Panc1 (cell line): ENCODE results near the gene TMA7. TPM values are rescaled to one million over a fixed set of nuclear protein-coding genes. Genes with fewer than 3 reads are reported as not detected.

Experiments
- ATAC-seq: fragments of 200-7000 bp; cut with Tn5 transposase; 2 replicates; pipeline ENCODE4 v1.9.1; 2020; ENCODE audit warnings: mild to moderate bottlenecking, moderate library complexity
- BruUV-seq: library from RNA; stranded (reverse); fragments of 400-500 nt; replicated peaks from 2 replicates; lab custom pipeline; 2021; lab: Mats Ljungman, UMichigan
- CTCF ChIA-PET: fragments of 300-600 bp; sonication (Branson Sonifier 250); formaldehyde crosslinking; loops from one replicate; lab custom pipeline; 2022; ENCODE audit warnings: antibody characterized with exemption; lab: Charles Lee
- POLR2A ChIA-PET: fragments of 300-600 bp; sonication (Branson Sonifier 250); formaldehyde crosslinking; loops from one replicate; lab custom pipeline; 2022; ENCODE audit warnings: antibody characterized with exemption; lab: Charles Lee
- DNase-seq: peaks from one replicate; pipeline ENCODE4 v3.0.0-alpha.2; 2010; ENCODE audit warnings: low read depth, low spot score
- H3K27ac ChIP-seq: 2 replicates; pipeline ENCODE4 v1.5.1; 2011; ENCODE audit warnings: mild to moderate bottlenecking, low read length, inconsistent platforms
- H3K27me3 ChIP-seq: fragments of 200-500 bp; sonication (Bioruptor generic); 2 replicates; pipeline ENCODE4 v1.6.0; 2014; ENCODE audit warnings: low read length, inconsistent platforms; ENCODE audit not compliant: control insufficient read depth, insufficient read depth
- H3K36me3 ChIP-seq: fragments of 200-500 bp; sonication (Bioruptor generic); 2 replicates; pipeline ENCODE4 v1.5.1; 2014; ENCODE audit warnings: inconsistent platforms, mild to moderate bottlenecking, low read length, moderate library complexity; ENCODE audit not compliant: control insufficient read depth, insufficient read depth
- H3K4me1 ChIP-seq: 2 replicates; pipeline ENCODE4 v1.5.1; 2011; ENCODE audit warnings: inconsistent platforms, mild to moderate bottlenecking, low read length, moderate library complexity; ENCODE audit not compliant: control insufficient read depth, insufficient read depth
- H3K4me3 ChIP-seq, 2 experiments: 2 replicates each; pipeline ENCODE4 v1.5.1; 2011 to 2012; ENCODE audit warnings: low read depth in 2 of 2, low read length in 2 of 2, mild to moderate bottlenecking in 2 of 2, inconsistent platforms in 1 of 2, moderate library complexity in 1 of 2
- H3K9me3 ChIP-seq: fragments of 200-500 bp; sonication (Bioruptor generic); 2 replicates; pipeline ENCODE4 v1.5.1; 2014; ENCODE audit warnings: low read depth, mild to moderate bottlenecking, inconsistent platforms, low read length, moderate library complexity; ENCODE audit not compliant: control insufficient read depth, insufficient read depth
- CTCF ChIP-seq: fragments of 450-650 bp; IDR thresholded peaks from 2 replicates; pipeline ENCODE4 v1.5.1; 2017; ENCODE audit warnings: mild to moderate bottlenecking
- POLR2AphosphoS5 ChIP-seq: IDR thresholded peaks from 2 replicates; pipeline ENCODE4 v1.6.1; 2012; ENCODE audit warnings: mild to moderate bottlenecking, low read depth, low read length, moderate library complexity
- SIN3A ChIP-seq: IDR thresholded peaks from 2 replicates; pipeline ENCODE4 v1.6.1; 2012; ENCODE audit warnings: low read depth, mild to moderate bottlenecking, low read length, moderate library complexity, borderline replicate concordance; ENCODE audit not compliant: insufficient read depth
- TCF7L2 ChIP-seq: IDR thresholded peaks from 2 replicates; pipeline ENCODE4 v1.6.1; 2011; ENCODE audit warnings: mild to moderate bottlenecking, low read depth, low read length, inconsistent platforms
- in situ Hi-C: cut with HindIII; loops from 2 replicates; pipeline ENCODE4 v1.10.0; 2016; ENCODE audit warnings: low sequenced_read_pairs, low pct_unique_long_range_greater_than_20kb
- intact Hi-C: fragments of 100-400 bp; cut with micrococcal nuclease; formaldehyde crosslinking; loops from one replicate; pipeline ENCODE4 v1.10.0; 2022; ENCODE audit not compliant: unreplicated experiment
- total RNA-seq: library from RNA; stranded (reverse); gene quantifications from one replicate; pipeline ENCODE4 v1.2.1, GENCODE V29; 2021; ENCODE audit not compliant: unreplicated experiment
- TF ChIP-seq, protein P1 (sequence below), 2 experiments: IDR thresholded peaks; 2 replicates each; pipeline ENCODE4 v1.6.1; 2011 to 2012; ENCODE audit warnings: low read depth in 2 of 2, control low read depth in 1 of 2, low read length in 1 of 2, mild to moderate bottlenecking in 1 of 2, moderate library complexity in 1 of 2; ENCODE audit not compliant: insufficient read depth in 1 of 2

The TMA7 gene
- total RNA-seq, 1 experiment from 2014 or later = 175 TPM

GRCh38 chr3:48416091-48416505 lies 24.0 kb upstream of the TMA7 start:
- TF ChIP-seq SIN3A (no peak), TCF7L2 (no peak), CTCF (no peak), POLR2AphosphoS5 (no peak)
- TF ChIP-seq, protein P1, sequence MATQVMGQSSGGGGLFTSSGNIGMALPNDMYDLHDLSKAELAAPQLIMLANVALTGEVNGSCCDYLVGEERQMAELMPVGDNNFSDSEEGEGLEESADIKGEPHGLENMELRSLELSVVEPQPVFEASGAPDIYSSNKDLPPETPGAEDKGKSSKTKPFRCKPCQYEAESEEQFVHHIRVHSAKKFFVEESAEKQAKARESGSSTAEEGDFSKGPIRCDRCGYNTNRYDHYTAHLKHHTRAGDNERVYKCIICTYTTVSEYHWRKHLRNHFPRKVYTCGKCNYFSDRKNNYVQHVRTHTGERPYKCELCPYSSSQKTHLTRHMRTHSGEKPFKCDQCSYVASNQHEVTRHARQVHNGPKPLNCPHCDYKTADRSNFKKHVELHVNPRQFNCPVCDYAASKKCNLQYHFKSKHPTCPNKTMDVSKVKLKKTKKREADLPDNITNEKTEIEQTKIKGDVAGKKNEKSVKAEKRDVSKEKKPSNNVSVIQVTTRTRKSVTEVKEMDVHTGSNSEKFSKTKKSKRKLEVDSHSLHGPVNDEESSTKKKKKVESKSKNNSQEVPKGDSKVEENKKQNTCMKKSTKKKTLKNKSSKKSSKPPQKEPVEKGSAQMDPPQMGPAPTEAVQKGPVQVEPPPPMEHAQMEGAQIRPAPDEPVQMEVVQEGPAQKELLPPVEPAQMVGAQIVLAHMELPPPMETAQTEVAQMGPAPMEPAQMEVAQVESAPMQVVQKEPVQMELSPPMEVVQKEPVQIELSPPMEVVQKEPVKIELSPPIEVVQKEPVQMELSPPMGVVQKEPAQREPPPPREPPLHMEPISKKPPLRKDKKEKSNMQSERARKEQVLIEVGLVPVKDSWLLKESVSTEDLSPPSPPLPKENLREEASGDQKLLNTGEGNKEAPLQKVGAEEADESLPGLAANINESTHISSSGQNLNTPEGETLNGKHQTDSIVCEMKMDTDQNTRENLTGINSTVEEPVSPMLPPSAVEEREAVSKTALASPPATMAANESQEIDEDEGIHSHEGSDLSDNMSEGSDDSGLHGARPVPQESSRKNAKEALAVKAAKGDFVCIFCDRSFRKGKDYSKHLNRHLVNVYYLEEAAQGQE (IDR thresholded peaks at IDR 0.05; ENCODE audit: insufficient read depth in 1 of 2, low read depth in 2 of 2, low read length in 1 of 2) = no peak
- intact Hi-C loops = no loop called here
- ATAC-seq (no peak), DNase-seq (no peak)
- no peak overlapping the region for H3K27ac ChIP-seq
- H3K27me3 ChIP-seq = no peaks in the 10 kb centered on the region
- no peaks in the 10 kb centered on the region for H3K4me1 ChIP-seq
- H3K4me3 ChIP-seq = no peak overlapping the region
- CTCF ChIA-PET = no interaction called here
- POLR2A ChIA-PET = no interaction called here
- in situ Hi-C loops = no loop called here
- no TSS peak for BruUV-seq
- H3K36me3 ChIP-seq = no peaks in the 10 kb centered on the region
- no peaks in the 10 kb centered on the region for H3K9me3 ChIP-seq

GRCh38 chr3:48416546-48416945 lies 23.5 kb upstream of the TMA7 start:
- ATAC-seq (no peak), DNase-seq (no peak)
- Histone ChIP-seq H3K36me3 (no peaks in the 10 kb centered on the region), H3K27me3 (no peaks in the 10 kb centered on the region), H3K4me1 (no peaks in the 10 kb centered on the region), H3K27ac (no peak overlapping the region), H3K4me3 (no peak overlapping the region), H3K9me3 (no peaks in the 10 kb centered on the region)
- in situ Hi-C loops (no loop called here), intact Hi-C loops (no loop called here)
- CTCF ChIA-PET = no interaction called here
- no TSS peak for BruUV-seq
- no peak for TF ChIP-seq TCF7L2
- no peak for TF ChIP-seq SIN3A
- TF ChIP-seq, protein P1 (IDR thresholded peaks at IDR 0.05; ENCODE audit: insufficient read depth in 1 of 2, low read depth in 2 of 2, low read length in 1 of 2) = no peak
- no peak for TF ChIP-seq POLR2AphosphoS5
- no peak for TF ChIP-seq CTCF
- POLR2A ChIA-PET = no interaction called here
